GM18505 (cell line): Measurements from ENCODE around the gene SPAG9.
A peak's percentile ranks its signal among the peaks of the same experiment; 100 is the strongest.

ENCODE experiments used
- ATAC-seq: cut with Tn5 transposase; IDR thresholded peaks from one replicate; pipeline ENCODE4 v1.9.1; 2021; ENCODE audit not compliant: unreplicated experiment
- POLR2A ChIP-seq: IDR thresholded peaks from 4 replicates; pipeline ENCODE4 v1.6.1; 2011; ENCODE audit warnings: borderline replicate concordance; ENCODE audit not compliant: insufficient read depth, insufficient read length; ENCODE audit errors: extremely low read depth

The SPAG9 gene

DNA sequence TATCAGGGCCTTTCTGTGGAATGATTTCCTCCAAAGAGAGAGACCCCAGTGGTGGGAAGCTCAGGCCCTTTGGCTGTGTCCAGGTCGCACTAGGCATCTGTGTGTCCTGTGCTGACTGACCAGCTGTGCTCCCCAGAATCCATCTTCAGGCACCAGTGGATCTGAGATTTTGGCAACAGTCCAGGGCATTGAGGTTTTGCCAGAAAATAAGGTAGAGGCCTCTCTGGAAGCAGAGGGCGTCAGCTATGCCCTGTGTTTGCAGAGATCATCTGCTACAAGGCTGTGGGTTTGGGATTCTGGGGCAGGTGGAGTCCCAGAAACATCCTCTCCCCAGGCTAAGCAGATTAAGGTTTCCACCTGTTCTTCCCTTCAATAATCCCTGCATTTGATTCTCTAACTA is 197.1 kb downstream of the SPAG9 start:
- TF ChIP-seq POLR2A = no peak
- ATAC-seq = no peak

DNA sequence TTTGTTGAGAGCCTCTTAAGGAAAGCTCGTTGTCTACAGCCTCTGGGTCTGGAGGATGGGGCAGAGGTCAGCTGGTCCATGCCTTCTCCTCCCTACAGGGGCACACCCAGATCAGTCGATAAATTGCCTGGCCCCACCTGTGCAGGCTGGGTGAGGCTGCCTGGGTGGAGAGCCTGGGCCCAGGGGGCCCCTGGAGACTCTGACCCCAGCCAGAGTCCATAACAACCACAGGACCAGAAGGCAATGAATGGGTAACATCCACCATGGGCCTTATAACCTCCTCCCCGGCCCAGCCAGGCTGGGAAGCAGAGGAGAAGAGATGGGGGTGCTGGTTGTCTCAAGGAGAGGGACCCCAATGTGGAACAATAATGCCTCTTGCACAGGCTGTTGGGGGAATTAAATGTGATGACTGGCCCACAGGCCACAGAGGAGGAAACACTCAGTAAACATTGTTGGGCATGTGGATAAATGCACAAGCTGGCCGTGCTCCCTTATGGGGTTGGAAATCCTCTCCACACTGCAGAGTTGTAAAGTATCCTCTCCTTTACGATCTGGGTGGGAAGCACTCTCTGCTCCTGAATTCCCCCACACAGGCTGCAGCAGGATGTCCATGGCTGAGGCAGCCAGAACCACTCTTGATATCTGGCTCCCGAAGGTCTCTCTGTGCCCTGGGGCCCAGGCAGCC is 197.8 kb downstream of the SPAG9 start:
- ATAC-seq = no peak
- TF ChIP-seq POLR2A = no peak

DNA sequence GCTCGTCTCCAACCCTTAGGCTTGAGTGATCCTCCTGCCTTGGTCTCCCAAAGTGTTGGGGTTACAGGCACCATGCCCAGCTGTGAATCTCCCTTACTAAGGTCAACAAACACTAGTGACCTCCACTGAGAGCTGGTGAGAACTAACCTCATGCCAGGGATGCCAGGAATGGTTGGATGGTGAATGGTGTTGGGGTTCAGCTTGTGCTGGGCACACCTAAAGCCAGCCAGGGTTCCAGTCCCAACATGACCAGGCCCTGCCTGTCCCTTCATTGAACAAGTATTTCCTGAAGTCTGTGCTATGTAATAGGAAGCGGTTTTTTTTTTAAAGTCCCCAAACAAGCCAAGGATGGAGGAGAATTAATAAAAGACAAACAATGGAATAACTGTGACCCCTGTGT is 198.6 kb downstream of the SPAG9 start:
- TF ChIP-seq POLR2A = no peak
- no peak for ATAC-seq

DNA sequence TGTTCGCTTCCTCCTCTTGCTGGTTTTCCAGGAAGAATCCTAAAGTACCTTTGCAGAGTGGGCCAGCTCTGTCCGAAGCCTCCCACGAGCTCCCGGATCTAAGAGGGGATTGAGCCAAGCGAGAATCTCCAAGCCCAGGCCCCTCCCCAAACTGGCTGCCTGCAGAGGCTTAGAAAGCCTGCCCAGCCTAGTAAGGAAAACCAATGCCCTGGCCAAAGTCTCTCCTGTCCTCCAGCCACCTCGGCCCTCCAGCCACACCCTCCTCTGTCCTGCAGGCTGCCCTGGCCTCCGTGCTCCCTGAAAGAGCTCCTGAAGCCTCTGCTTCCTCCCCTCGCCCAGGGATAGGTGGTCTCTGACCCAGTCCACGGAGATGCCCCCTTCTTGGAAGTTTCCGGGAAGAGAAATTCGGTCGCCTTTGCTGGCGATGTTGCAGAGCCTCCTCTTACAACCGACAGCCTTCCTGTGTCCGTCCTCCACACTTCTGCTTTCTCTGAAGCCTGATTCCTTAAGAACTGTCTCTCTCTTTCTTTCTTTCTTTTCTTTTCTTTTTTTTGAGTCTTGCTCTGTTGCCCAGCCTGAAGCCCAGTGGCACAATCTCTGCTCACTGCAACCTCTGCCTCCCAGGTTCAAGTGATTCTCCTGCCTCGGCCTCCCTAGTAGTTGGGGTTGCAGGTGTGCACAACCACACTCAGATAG is 199.6 kb downstream of the SPAG9 start:
- ATAC-seq = no peak
- TF ChIP-seq POLR2A = no peak

GRCh38 chr17:50920041-50920410 is 200.6 kb downstream of the SPAG9 start:
- ATAC-seq = no peak
- no peak for TF ChIP-seq POLR2A

DNA sequence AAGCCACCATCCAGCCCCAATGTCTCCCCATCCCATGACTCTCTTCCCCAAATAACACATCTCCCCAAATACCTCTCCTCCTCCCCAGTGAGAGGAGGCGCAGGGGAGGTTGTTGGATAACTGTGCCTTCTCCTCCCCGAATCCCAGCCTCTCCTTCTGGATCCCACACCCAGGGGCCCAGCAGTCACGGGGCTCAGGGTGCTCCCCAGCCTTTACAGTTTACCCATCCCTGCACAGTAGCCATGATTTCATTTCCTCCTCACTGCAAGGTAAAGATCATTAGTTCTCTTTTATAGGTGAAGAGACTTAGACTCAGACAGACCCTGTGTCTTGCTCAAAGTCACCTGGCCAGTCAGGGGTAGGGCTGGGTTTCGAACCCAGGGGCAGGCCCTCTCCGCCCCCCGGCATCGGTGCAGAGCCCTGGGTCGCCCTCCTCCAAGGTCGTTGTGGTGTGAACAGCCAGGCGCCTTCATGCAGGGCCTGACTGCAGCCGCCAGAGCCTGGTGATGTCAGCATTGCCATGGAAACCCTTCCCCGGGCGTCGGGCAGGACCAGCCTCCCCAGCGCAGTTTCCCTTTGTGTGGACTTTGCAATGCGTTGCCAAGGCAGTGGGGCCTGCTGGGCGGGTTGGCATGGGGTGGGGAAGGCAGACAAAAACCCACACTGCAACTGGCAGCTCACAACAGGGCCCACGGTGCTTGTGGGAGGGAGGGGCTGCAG is 201.2 kb downstream of the SPAG9 start:
- TF ChIP-seq POLR2A = no peak
- peak; percentile 48 for ATAC-seq

DNA sequence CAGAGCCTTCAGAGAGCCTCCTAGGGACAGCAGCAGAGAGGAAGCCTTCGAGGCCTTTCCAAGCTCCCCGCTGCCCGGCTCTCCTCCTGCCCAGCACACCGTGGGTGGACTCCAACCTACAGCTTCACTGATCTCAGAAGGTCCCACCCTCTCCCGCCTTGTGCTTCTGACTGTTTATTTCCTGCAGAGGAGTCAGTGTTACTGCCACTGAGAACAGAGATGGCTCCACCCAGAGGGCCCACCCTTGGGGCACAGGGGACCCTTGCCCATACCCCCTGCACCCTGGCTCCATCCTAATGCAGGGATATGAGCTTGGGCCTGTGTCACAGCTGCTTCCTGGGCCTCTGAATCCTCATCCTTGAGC is 201.8 kb downstream of the SPAG9 start:
- no peak for TF ChIP-seq POLR2A
- ATAC-seq = no peak

DNA sequence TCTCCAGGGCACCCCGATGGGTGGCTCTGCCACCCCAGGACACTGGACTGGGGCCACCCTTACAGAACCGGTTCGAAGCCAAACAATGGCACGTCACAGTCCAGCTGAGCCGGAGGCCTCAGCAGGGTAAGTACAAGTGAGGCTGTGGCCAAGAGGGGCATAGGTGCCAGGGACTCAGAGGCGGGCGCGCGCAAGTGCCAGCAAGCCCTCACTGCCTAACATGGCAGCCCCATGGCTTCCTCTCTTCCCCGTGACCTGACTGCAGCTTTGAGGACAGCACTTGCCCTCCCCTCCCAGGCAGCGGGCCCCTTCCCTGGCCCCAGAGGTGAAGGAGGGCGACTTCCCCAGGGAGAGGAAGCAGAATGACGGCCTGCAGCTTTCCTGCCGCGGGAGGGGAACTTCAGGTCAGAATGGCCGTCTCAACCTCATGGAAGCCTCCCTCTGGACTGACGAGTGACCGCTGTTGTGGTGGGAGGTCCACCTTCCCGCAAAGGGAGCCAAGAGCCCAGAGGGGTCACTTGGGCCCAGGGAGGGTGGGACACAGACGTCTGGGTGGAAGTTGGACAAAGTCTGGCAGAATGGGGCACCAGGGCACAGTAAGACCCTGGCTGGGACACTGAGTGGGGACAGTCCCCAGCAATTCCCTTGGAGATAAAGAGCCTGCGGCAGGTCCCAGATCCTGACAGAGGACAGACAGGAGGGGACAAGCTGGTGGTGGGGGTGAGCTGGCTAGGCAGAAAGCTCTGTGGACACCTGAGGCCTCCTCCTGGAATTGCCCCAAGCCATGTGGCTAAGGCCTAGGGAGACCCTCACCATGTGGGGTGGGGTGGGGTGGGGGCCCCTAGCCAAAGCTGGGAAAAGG is 202.4 kb downstream of the SPAG9 start:
- ATAC-seq = no peak
- TF ChIP-seq POLR2A = no peak

- ATAC-seq = no peak
- no peak for TF ChIP-seq POLR2A
Observed at GRCh38 chr17:50917418-50917743, 203.3 kb downstream of the SPAG9 start.

GRCh38 chr17:50916708-50917417 is 203.8 kb downstream of the SPAG9 start:
- no peak for TF ChIP-seq POLR2A
- ATAC-seq = no peak

GRCh38 chr17:50916026-50916707 is 204.5 kb downstream of the SPAG9 start:
- TF ChIP-seq POLR2A = no peak
- ATAC-seq = no peak

- no peak for ATAC-seq
- no peak for TF ChIP-seq POLR2A
Observed at GRCh38 chr17:50914505-50915063, 206.1 kb downstream of the SPAG9 start.
